Gastrocnemius medialis (tissue), 4 donors: ENCODE measurements around the gene SLC50A1.

Experiments
- POLR2A ChIP-seq, 2 donors: fragments of 450-650 bp; IDR thresholded peaks; one replicate each; pipeline ENCODE4 v1.6.1; 2017; ENCODE audit warnings: antibody characterized with exemption in 2 of 2, mild to moderate bottlenecking in 2 of 2, moderate library complexity in 2 of 2
- TF ChIP-seq, protein P1 (sequence below), 5 experiments: fragments of 450-650 bp in 3 of 5; fragments of 200-600 bp in 2 of 5; sonication (generic) in 2 of 5; IDR thresholded peaks in 4 of 5; conservative IDR thresholded peaks in 1 of 5; 1 replicate in 4 of 5; 2 replicates in 1 of 5; pipeline ENCODE4 v1.5.1; 2016 to 2019; ENCODE audit warnings: antibody characterized with exemption in 5 of 5, mild to moderate bottlenecking in 3 of 5, moderate library complexity in 3 of 5

DNA sequence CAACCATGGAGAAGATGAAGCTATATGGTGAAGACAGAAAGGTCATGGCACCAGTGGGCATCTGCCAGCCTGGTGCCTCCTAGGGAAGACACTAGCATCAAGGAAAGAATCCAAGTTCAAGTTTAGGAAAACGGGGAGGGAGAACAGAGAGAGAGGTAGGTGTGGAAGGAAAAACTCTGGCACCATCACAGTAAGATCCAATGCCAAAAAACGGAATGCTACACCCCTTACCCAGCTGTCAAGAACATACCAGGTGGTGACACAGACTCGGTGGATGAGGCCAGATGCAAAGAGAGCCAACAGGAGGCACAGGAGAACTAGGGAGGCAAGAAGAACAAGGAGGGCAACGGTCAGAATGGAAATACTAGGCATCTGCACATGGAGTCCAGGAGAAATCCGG, 33.9 kb downstream of the SLC50A1 start:
- TF ChIP-seq, protein P1, sequence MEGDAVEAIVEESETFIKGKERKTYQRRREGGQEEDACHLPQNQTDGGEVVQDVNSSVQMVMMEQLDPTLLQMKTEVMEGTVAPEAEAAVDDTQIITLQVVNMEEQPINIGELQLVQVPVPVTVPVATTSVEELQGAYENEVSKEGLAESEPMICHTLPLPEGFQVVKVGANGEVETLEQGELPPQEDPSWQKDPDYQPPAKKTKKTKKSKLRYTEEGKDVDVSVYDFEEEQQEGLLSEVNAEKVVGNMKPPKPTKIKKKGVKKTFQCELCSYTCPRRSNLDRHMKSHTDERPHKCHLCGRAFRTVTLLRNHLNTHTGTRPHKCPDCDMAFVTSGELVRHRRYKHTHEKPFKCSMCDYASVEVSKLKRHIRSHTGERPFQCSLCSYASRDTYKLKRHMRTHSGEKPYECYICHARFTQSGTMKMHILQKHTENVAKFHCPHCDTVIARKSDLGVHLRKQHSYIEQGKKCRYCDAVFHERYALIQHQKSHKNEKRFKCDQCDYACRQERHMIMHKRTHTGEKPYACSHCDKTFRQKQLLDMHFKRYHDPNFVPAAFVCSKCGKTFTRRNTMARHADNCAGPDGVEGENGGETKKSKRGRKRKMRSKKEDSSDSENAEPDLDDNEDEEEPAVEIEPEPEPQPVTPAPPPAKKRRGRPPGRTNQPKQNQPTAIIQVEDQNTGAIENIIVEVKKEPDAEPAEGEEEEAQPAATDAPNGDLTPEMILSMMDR (IDR thresholded peaks at IDR 0.05 in 4 of 5, conservative IDR thresholded peaks at IDR 0.05 in 1 of 5): no peak
- no peak for TF ChIP-seq POLR2A (IDR thresholded peaks at IDR 0.05)
